Measurements from ENCODE around the gene HMCN1.

Gene HMCN1

GRCh38 chr1:186079084-186079684 is 345.0 kb downstream of the HMCN1 start:
- no peak for TF ChIP-seq CTCF (IDR thresholded peaks at IDR 0.05; ENCODE audit: control insufficient read depth, extremely low read depth, insufficient read depth)
- H3K4me3 ChIP-seq (ENCODE audit: low read depth, low read length): no peak overlapping the region
- no peak for DNase-seq (ENCODE audit: low read depth)

DNA sequence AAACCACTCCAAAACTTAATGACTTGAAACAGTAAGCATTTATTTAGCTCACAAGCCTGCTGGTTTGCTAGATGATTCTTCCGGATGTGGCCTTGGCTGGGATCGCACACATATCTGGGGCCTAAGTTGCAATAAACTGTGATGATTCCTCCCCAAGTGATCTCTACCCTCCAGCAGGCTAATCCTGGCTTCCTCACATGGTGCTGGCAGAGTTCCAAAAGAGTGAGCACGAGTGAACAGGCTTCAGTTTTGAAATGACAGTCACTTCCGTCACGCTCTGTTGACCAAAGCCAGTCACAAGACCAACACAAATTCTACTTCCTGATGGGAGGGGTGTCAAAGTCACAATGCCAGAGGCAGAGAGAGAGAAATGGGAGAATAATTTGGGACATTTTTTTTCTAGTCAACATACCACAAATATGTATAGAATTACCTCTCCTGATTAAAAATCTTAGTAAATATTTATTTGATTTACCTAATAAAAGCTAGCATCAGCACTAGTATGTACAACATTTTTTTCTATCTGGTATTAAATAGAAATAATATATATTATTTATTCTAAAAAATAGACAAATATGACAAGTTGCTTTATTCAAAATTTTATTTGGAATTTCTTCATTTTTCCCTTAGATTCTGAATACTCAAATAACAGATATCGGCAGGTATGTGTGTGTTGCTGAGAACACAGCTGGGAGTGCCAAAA is 348.2 kb downstream of the HMCN1 start:
- TF ChIP-seq CTCF (IDR thresholded peaks at IDR 0.05; ENCODE audit: control insufficient read depth, extremely low read depth, insufficient read depth): no peak
- peak; percentile 64 for DNase-seq (ENCODE audit: low read depth)
- no peak overlapping the region for H3K4me3 ChIP-seq (ENCODE audit: low read depth, low read length)

GRCh38 chr1:186086583-186086982 is 352.4 kb downstream of the HMCN1 start:
- no peak for DNase-seq (ENCODE audit: low read depth)
- TF ChIP-seq CTCF (IDR thresholded peaks at IDR 0.05; ENCODE audit: control insufficient read depth, extremely low read depth, insufficient read depth): no peak
- H3K4me3 ChIP-seq (ENCODE audit: low read depth, low read length): no peak overlapping the region

- DNase-seq (ENCODE audit: low read depth): no peak
- no peak for TF ChIP-seq CTCF (IDR thresholded peaks at IDR 0.05; ENCODE audit: control insufficient read depth, extremely low read depth, insufficient read depth)
- no peak overlapping the region for H3K4me3 ChIP-seq (ENCODE audit: low read depth, low read length)
Measured at GRCh38 chr1:186089940-186090339, 355.7 kb downstream of the HMCN1 start.

- TF ChIP-seq CTCF (IDR thresholded peaks at IDR 0.05; ENCODE audit: control insufficient read depth, extremely low read depth, insufficient read depth): no peak
- H3K4me3 ChIP-seq (ENCODE audit: low read depth, low read length): no peak overlapping the region
- DNase-seq (ENCODE audit: low read depth): no peak
Measured at GRCh38 chr1:186091222-186091720, 357.1 kb downstream of the HMCN1 start.

- no peak overlapping the region for H3K4me3 ChIP-seq (ENCODE audit: low read depth, low read length)
- peak; percentile 30 for DNase-seq (ENCODE audit: low read depth)
- TF ChIP-seq CTCF (IDR thresholded peaks at IDR 0.05; ENCODE audit: control insufficient read depth, extremely low read depth, insufficient read depth): no peak
Measured at GRCh38 chr1:186093437-186093836, 359.2 kb downstream of the HMCN1 start.

Measured in LNCaP clone FGC (cell line).